ENCODE data around the gene TUBAL3. TPM values are rescaled to one million over a fixed set of nuclear protein-coding genes. Genes with fewer than 3 reads are reported as not detected.

Gene TUBAL3
- total and polyA plus RNA-seq, 9 of the 15 experiments (the other 6 are each of a cell fraction or from before 2014, with no cell fraction given): 5.5 to 10.1 (median 6.9) TPM

DNA sequence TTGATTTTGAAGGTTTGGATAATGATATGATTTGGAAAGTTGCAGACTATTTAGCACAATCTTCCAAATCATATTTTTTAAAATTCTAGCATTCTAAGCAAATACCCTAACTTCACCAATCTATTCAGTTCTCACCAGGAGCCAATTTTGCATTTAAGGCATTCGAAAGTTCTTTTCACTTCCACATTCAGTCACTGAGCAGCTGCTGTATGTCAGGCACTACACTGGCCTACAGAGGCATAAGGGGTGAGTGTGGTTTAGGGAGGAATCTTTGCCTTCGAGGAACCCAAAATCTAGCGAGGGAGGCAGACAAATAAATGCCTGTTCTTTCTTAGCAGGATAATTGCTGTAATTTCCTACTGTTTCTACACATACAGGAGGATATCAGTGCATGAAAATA, 50.6 kb downstream of the TUBAL3 start:
- POLR2A ChIA-PET: no interaction called here
- ATAC-seq (no peak), FAIRE-seq (no peak), DNase-seq (ENCODE audit: extremely low read depth in 1 of 4, low spot score in 3 of 4) (no peak)
- no peak overlapping the region for H3K27ac ChIP-seq (ENCODE audit: extremely low read depth, low read depth, low read length)
- 2% methylated on average over 3 of the region's 3 CpGs for WGBS (ENCODE audit: insufficient coverage, low coverage, missing lambda C conversion rate)
- no peak overlapping the region for H3K4me3 ChIP-seq
- no peaks in the 10 kb centered on the region for H3K9me3 ChIP-seq (replicated peaks; ENCODE audit: control insufficient read depth, insufficient read depth, low read depth, low read length)
- H3K79me2 ChIP-seq (ENCODE audit: control insufficient read depth, insufficient read depth, low read length): no peaks in the 10 kb centered on the region
- no peaks in the 10 kb centered on the region for H3K9me1 ChIP-seq (ENCODE audit: control insufficient read depth, insufficient read depth, low read length)
- H3K27me3 ChIP-seq (ENCODE audit: control insufficient read depth in 2 of 2, insufficient read depth in 2 of 2, low read length in 2 of 2): peaks cover 0 to 4% of the 10 kb centered on the region in 2 experiments; a peak in 1 of 5 replicates
- no peaks in the 10 kb centered on the region for H3K36me3 ChIP-seq (ENCODE audit: control insufficient read depth, insufficient read depth, low read length)
- no TSS peak for BruUV-seq (replicated peaks)
- CTCF ChIA-PET (ENCODE audit: low intra/inter-chr PET ratio): no interaction called here
- H2AFZ ChIP-seq (ENCODE audit: low read depth, low read length): no peak overlapping the region
- in situ Hi-C loops (cut with MboI): no loop called here
- H3K9ac ChIP-seq (ENCODE audit: insufficient read depth in 1 of 2, low read depth in 2 of 2, low read length in 2 of 2): no peak overlapping the region
- H3K4me1 ChIP-seq (replicated peaks in 1 of 2; ENCODE audit: control insufficient read depth in 2 of 2, insufficient read depth in 2 of 2, low read length in 2 of 2): no peaks in the 10 kb centered on the region
- no peaks in the 10 kb centered on the region for H4K20me1 ChIP-seq (replicated peaks; ENCODE audit: control insufficient read depth, insufficient read depth, low read length)
- intact Hi-C loops (cut with micrococcal nuclease): no loop called here
- TF ChIP-seq, protein P1, sequence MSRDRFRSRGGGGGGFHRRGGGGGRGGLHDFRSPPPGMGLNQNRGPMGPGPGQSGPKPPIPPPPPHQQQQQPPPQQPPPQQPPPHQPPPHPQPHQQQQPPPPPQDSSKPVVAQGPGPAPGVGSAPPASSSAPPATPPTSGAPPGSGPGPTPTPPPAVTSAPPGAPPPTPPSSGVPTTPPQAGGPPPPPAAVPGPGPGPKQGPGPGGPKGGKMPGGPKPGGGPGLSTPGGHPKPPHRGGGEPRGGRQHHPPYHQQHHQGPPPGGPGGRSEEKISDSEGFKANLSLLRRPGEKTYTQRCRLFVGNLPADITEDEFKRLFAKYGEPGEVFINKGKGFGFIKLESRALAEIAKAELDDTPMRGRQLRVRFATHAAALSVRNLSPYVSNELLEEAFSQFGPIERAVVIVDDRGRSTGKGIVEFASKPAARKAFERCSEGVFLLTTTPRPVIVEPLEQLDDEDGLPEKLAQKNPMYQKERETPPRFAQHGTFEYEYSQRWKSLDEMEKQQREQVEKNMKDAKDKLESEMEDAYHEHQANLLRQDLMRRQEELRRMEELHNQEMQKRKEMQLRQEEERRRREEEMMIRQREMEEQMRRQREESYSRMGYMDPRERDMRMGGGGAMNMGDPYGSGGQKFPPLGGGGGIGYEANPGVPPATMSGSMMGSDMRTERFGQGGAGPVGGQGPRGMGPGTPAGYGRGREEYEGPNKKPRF (IDR thresholded peaks at IDR 0.05; ENCODE audit: low read depth, low read length): no peak
- TF ChIP-seq MAFG (tag; conservative IDR thresholded peaks at IDR 0.05): no peak
- no peak for TF ChIP-seq IRF1 (CRISPR knock-in tag; IDR thresholded peaks at IDR 0.05; ENCODE audit: borderline replicate concordance)
- no peak overlapping the region for H3K4me2 ChIP-seq (ENCODE audit: insufficient read depth, low read length)

Data from K562 (cell line).